Gastroesophageal sphincter (tissue), 3 donors: ENCODE results near the gene KAT7.

Experiments
- EP300 ChIP-seq: sonication (generic); formaldehyde crosslinking; IDR thresholded peaks from one replicate; pipeline ENCODE4 v1.6.1; 2017; ENCODE audit warnings: antibody characterized with exemption, mild to moderate bottlenecking
- POLR2A ChIP-seq, 2 donors: fragments of 450-650 bp; IDR thresholded peaks; one replicate each; pipeline ENCODE4 v1.6.1; 2017; ENCODE audit warnings: antibody characterized with exemption in 2 of 2, mild to moderate bottlenecking in 2 of 2, moderate library complexity in 1 of 2
- POLR2AphosphoS5 ChIP-seq: sonication (generic); formaldehyde crosslinking; IDR thresholded peaks from one replicate; pipeline ENCODE4 v1.6.1; 2017; ENCODE audit warnings: antibody characterized with exemption
- TF ChIP-seq, protein P1 (sequence below), 4 experiments: fragments of 200-600 bp in 2 of 4; fragments of 450-650 bp in 2 of 4; sonication (generic) in 1 of 4; IDR thresholded peaks; one replicate each; pipeline ENCODE4 v1.5.1; 2017 to 2019; ENCODE audit warnings: antibody characterized with exemption in 4 of 4, mild to moderate bottlenecking in 2 of 4, moderate library complexity in 2 of 4

DNA sequence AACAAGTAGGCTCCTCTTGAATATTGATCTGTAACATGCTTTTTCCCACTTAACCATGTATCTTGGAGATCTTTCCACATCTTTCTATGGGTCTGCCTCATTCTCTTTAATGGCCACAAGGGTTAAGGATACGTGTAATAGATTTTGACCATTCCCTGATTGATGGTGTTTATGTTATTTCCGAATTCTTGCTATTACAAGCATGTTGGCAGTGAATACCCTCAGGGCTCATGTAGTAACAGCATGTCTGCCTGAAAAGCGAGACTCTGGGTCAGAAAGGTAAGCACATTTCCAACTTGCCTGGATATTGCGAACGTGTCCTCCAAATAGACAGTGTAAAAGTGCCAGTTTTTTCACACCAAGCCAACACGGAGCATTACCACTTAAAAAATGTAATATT lies 54.4 kb downstream of the KAT7 start:
- TF ChIP-seq POLR2AphosphoS5 (peak; percentile 57), POLR2A (IDR thresholded peaks at IDR 0.05) (no peak), EP300 (no peak)
- TF ChIP-seq, protein P1, sequence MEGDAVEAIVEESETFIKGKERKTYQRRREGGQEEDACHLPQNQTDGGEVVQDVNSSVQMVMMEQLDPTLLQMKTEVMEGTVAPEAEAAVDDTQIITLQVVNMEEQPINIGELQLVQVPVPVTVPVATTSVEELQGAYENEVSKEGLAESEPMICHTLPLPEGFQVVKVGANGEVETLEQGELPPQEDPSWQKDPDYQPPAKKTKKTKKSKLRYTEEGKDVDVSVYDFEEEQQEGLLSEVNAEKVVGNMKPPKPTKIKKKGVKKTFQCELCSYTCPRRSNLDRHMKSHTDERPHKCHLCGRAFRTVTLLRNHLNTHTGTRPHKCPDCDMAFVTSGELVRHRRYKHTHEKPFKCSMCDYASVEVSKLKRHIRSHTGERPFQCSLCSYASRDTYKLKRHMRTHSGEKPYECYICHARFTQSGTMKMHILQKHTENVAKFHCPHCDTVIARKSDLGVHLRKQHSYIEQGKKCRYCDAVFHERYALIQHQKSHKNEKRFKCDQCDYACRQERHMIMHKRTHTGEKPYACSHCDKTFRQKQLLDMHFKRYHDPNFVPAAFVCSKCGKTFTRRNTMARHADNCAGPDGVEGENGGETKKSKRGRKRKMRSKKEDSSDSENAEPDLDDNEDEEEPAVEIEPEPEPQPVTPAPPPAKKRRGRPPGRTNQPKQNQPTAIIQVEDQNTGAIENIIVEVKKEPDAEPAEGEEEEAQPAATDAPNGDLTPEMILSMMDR (IDR thresholded peaks at IDR 0.05) = peak in 1 of 4 experiments; percentile 8
